ENCODE data around the gene DAZAP1.

DAZAP1 gene

GRCh38 chr19:1418951-1419738 lies 11.8 kb downstream of the DAZAP1 start:
- TF ChIP-seq CTCF (IDR thresholded peaks at IDR 0.05): no peak

- no peak for TF ChIP-seq CTCF (IDR thresholded peaks at IDR 0.05)
Observed at GRCh38 chr19:1420590-1420989, 13.2 kb downstream of the DAZAP1 start.

- TF ChIP-seq CTCF (IDR thresholded peaks at IDR 0.05): no peak
Observed at GRCh38 chr19:1421218-1421957, 14.0 kb downstream of the DAZAP1 start.

- no peak for TF ChIP-seq CTCF (IDR thresholded peaks at IDR 0.05)
Observed at GRCh38 chr19:1421958-1422305, 14.5 kb downstream of the DAZAP1 start.

GRCh38 chr19:1422360-1422759 lies 15.0 kb downstream of the DAZAP1 start:
- TF ChIP-seq CTCF (IDR thresholded peaks at IDR 0.05): no peak

- no peak for TF ChIP-seq CTCF (IDR thresholded peaks at IDR 0.05)
Observed at GRCh38 chr19:1422943-1423342, 15.6 kb downstream of the DAZAP1 start.

- TF ChIP-seq CTCF (IDR thresholded peaks at IDR 0.05): no peak
Observed at GRCh38 chr19:1423436-1424191, 16.2 kb downstream of the DAZAP1 start.

All from LNCAP (cell line).